Right lobe of liver (tissue), 6 donors: ENCODE results near the gene ARMH4. TPM values are rescaled to one million over a fixed set of nuclear protein-coding genes. Genes with fewer than 3 reads are reported as not detected.
A peak's percentile ranks its signal among the peaks of the same experiment; 100 is the strongest.
"Not testable (repeated sequence)": the region's sequence is repeated elsewhere in the genome, so short reads cannot be mapped to it uniquely, and the experiment has no call there.

Source experiments
- ATAC-seq, 4 donors: fragments of 200-7000 bp; cut with Tn5 transposase; one replicate each; pipeline ENCODE4 v1.9.1; 2020; ENCODE audit warnings: mild to moderate bottlenecking in 4 of 4, moderate library complexity in 4 of 4
- DNase-seq, 3 donors: peaks; one replicate each; pipeline ENCODE4 v3.0.0-alpha.2; 2020
- H3K27ac ChIP-seq, 3 donors: fragments of 200-600 bp; one replicate each; pipeline ENCODE4 v1.8.0; 2022
- H3K27me3 ChIP-seq, 2 donors: fragments of 200-600 bp; one replicate each; pipeline ENCODE4 v1.8.0; 2022
- H3K36me3 ChIP-seq, 4 donors: fragments of 200-600 bp; sonication (generic) in 1 of 4; one replicate each; pipeline versions ENCODE4 v1.5.1 to v1.8.0; 2017 to 2022; ENCODE audit warnings: control low read depth in 1 of 4
- H3K4me1 ChIP-seq, 4 donors: fragments of 200-600 bp; sonication (generic) in 1 of 4; one replicate each; pipeline versions ENCODE4 v1.5.1 to v1.8.0; 2017 to 2022; ENCODE audit warnings: control low read depth in 1 of 4
- H3K4me3 ChIP-seq, 3 donors: fragments of 200-600 bp; one replicate each; pipeline ENCODE4 v1.8.0; 2022
- H3K9me3 ChIP-seq, 4 donors: fragments of 200-600 bp; sonication (generic) in 1 of 4; one replicate each; pipeline versions ENCODE4 v1.5.1 to v1.8.0; 2017 to 2022; ENCODE audit warnings: control low read depth in 1 of 4
- CTCF ChIP-seq, 4 donors: fragments of 200-600 bp in 3 of 4; fragments of 450-650 bp in 1 of 4; IDR thresholded peaks; one replicate each; pipeline versions ENCODE4 v1.5.1 to v1.8.0; 2016 to 2022; ENCODE audit warnings: antibody characterized with exemption in 4 of 4, mild to moderate bottlenecking in 2 of 4
- POLR2A ChIP-seq: fragments of 450-650 bp; IDR thresholded peaks from one replicate; pipeline ENCODE4 v1.6.1; 2017; ENCODE audit warnings: antibody characterized with exemption, mild to moderate bottlenecking
- WGBS: methylation state at CpG from one replicate; pipeline ENCODE4 v1.1.6; 2018; ENCODE audit warnings: low coverage, low lambda C conversion rate; ENCODE audit not compliant: insufficient coverage; ENCODE audit errors: missing lambda C conversion rate; 5-methylcytosine and 5-hydroxymethylcytosine counted together
- intact Hi-C, 2 donors: fragments of 100-400 bp; cut with DNase I; formaldehyde crosslinking; loops; one replicate each; pipeline versions ENCODE4 v1.11.2 to v1.14.1; 2022
- total RNA-seq, 6 experiments: library from RNA; depleted of rRNA in 2 of 6; stranded (reverse); fragments of >200 nt in 2 of 6; fragmentation: NEBNext Ultra II Directional in 3 of 6; extraction: Animal tissue kit (Norgen Biotek cat#: 25700) in 3 of 6; gene quantifications; one replicate each; pipeline versions ENCODE4 v1.1.0 to v1.2.4, GENCODE V29; 2016 to 2023
- donor health status: DM: no; HTN: yes; CAD: no.
- donor health status: DM: no; HTN: no; CAD: no.
- donor health status: DM: no; HTN: no; CAD: no.
- donor health status: DM: no; HTN: yes; CAD: no.
- donor health status: DM: no; HTN: yes; CAD: no.

The ARMH4 gene
- total RNA-seq, 6 experiments from 2014 or later: 0.25 to 2.1 (median 0.62) TPM

- no peak overlapping the region for H3K4me3 ChIP-seq
- H3K27ac ChIP-seq: no peak overlapping the region
- H3K4me1 ChIP-seq: peaks cover 0 to 10% (median 3%) of the 10 kb centered on the region in 4 donors
- no peaks in the 10 kb centered on the region for H3K9me3 ChIP-seq
- ATAC-seq (no peak), DNase-seq (no peak)
- no peaks in the 10 kb centered on the region for H3K27me3 ChIP-seq
- no peak for TF ChIP-seq POLR2A
- peak in 3 of 4 donors; percentile 15 to 21 (median 19) for TF ChIP-seq CTCF (IDR thresholded peaks at IDR 0.05)
- H3K36me3 ChIP-seq: no peaks in the 10 kb centered on the region
- intact Hi-C loops: no loop called here
- WGBS: 90% methylated on average over 4 of the region's 4 CpGs
Observed at GRCh38 chr14:58129208-58129607, 22.8 kb downstream of the ARMH4 start.

GRCh38 chr14:58128416-58128815 lies 23.6 kb downstream of the ARMH4 start:
- Histone ChIP-seq H3K36me3 (no peaks in the 10 kb centered on the region), H3K9me3 (no peaks in the 10 kb centered on the region), H3K4me1 (peaks cover 0 to 10% (median 3%) of the 10 kb centered on the region in 4 donors), H3K4me3 (no peak overlapping the region), H3K27ac (no peak overlapping the region), H3K27me3 (no peaks in the 10 kb centered on the region)
- DNase-seq: no peak
- no peak for ATAC-seq
- 78% methylated on average over 2 of the region's 2 CpGs for WGBS
- intact Hi-C loops: no loop called here
- TF ChIP-seq POLR2A (no peak), CTCF (IDR thresholded peaks at IDR 0.05) (no peak)

GRCh38 chr14:58122546-58122945 lies 29.5 kb downstream of the ARMH4 start:
- H3K4me1 ChIP-seq, H3K9me3 ChIP-seq, H3K4me3 ChIP-seq, intact Hi-C loops, H3K36me3 ChIP-seq, H3K27ac ChIP-seq, ATAC-seq, DNase-seq, H3K27me3 ChIP-seq: not testable (repeated sequence)
- 80% methylated on average over 5 of the region's 6 CpGs for WGBS

- H3K36me3 ChIP-seq: no peaks in the 10 kb centered on the region
- DNase-seq (no peak), ATAC-seq (no peak)
- H3K27me3 ChIP-seq: no peaks in the 10 kb centered on the region
- 65% methylated on average over 5 of the region's 5 CpGs for WGBS
- H3K9me3 ChIP-seq: no peaks in the 10 kb centered on the region
- no peak overlapping the region for H3K4me3 ChIP-seq
- intact Hi-C loops: no loop called here
- no peak overlapping the region for H3K27ac ChIP-seq
- H3K4me1 ChIP-seq: peaks cover 0 to 4% (median 0%) of the 10 kb centered on the region in 4 donors
- TF ChIP-seq POLR2A (no peak), CTCF (IDR thresholded peaks at IDR 0.05) (no peak)
Observed at GRCh38 chr14:58121530-58122186, 30.4 kb downstream of the ARMH4 start.

- WGBS: 56% methylated on average over 3 of the region's 3 CpGs
- Histone ChIP-seq H3K9me3 (no peaks in the 10 kb centered on the region), H3K4me3 (no peak overlapping the region), H3K27ac (no peak overlapping the region), H3K36me3 (no peaks in the 10 kb centered on the region), H3K27me3 (no peaks in the 10 kb centered on the region), H3K4me1 (peaks cover 0 to 4% (median 0%) of the 10 kb centered on the region in 4 donors)
- no peak for TF ChIP-seq POLR2A
- TF ChIP-seq CTCF (IDR thresholded peaks at IDR 0.05): no peak
- DNase-seq (no peak), ATAC-seq (no peak)
- intact Hi-C loops: loop anchor here in 1 of 2 donors (10.0 kb wide), 1 partner anchor 45 kb away; no protein-coding TSS in a partner anchor
Observed at GRCh38 chr14:58119381-58119780, 32.6 kb downstream of the ARMH4 start.
